Skeletal muscle tissue (tissue), 4 donors: Measurements from ENCODE around the gene MROH2A. TPM values are rescaled to one million over a fixed set of nuclear protein-coding genes. Genes with fewer than 3 reads are reported as not detected.

ENCODE experiments used
- H3K27ac ChIP-seq: one replicate; pipeline ENCODE4 v1.7.0; 2013; ENCODE audit warnings: mild to moderate bottlenecking, low read depth, low read length, inconsistent platforms
- H3K27me3 ChIP-seq, 3 donors: one replicate each; pipeline ENCODE4 v1.7.0; 2013; ENCODE audit warnings: low read length in 3 of 3; ENCODE audit not compliant: control insufficient read depth in 3 of 3, insufficient read depth in 3 of 3
- H3K36me3 ChIP-seq, 3 donors: one replicate each; pipeline ENCODE4 v1.7.0; 2013; ENCODE audit warnings: low read length in 3 of 3; ENCODE audit not compliant: control insufficient read depth in 3 of 3, insufficient read depth in 3 of 3
- H3K4me1 ChIP-seq, 3 donors: one replicate each; pipeline ENCODE4 v1.7.0; 2013; ENCODE audit warnings: low read length in 3 of 3, mild to moderate bottlenecking in 3 of 3; ENCODE audit not compliant: control insufficient read depth in 3 of 3, insufficient read depth in 3 of 3
- H3K4me3 ChIP-seq, 3 donors: one replicate each; pipeline ENCODE4 v1.7.0; 2013; ENCODE audit warnings: low read length in 3 of 3
- H3K9ac ChIP-seq, 3 donors: one replicate each; pipeline ENCODE4 v1.7.0; 2013; ENCODE audit warnings: low read length in 3 of 3, mild to moderate bottlenecking in 3 of 3, moderate library complexity in 2 of 3, low read depth in 1 of 3
- H3K9me3 ChIP-seq, 3 donors: one replicate each; pipeline ENCODE4 v1.7.0; 2013; ENCODE audit warnings: low read length in 3 of 3; ENCODE audit not compliant: control insufficient read depth in 3 of 3
- total RNA-seq: library from RNA; depleted of rRNA; stranded (reverse); fragments of >200 nt; gene quantifications from one replicate; pipeline ENCODE4 v1.2.3, GENCODE V29; 2014
- donor health status: Osteomylitis.

MROH2A gene
- total RNA-seq, 1 donor from 2014 or later, result not detected

- H3K4me3 ChIP-seq, result no peak overlapping the region
- H3K9me3 ChIP-seq, result no peaks in the 10 kb centered on the region
- no peak overlapping the region for H3K27ac ChIP-seq
- H3K36me3 ChIP-seq, result no peaks in the 10 kb centered on the region
- H3K9ac ChIP-seq, result no peak overlapping the region
- no peaks in the 10 kb centered on the region for H3K4me1 ChIP-seq
- peaks cover 0 to 9% (median 4%) of the 10 kb centered on the region in 3 donors for H3K27me3 ChIP-seq
These were observed 21.0 kb downstream of the MROH2A start for GRCh38 chr2:233799087-233799665.

DNA sequence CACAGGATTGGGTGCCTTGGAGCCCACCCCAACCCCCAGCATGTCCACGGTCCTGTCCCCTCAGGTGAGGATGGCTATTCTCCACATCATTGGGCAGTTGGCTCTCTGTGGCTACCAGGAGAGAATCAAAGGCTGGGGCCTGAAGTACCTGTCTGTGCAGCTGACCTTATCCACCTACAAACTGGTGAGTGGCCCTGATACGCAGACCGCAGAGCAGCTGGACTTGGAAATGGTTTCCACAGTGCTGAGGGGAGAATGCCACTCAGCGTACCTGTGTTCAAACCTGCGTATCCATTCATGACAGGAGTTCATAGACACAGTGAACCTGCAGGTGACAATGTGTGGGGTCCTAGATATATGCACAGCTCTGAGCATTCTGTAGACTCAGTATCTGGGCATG is 21.6 kb downstream of the MROH2A start:
- H3K4me1 ChIP-seq, result no peaks in the 10 kb centered on the region
- H3K9ac ChIP-seq, result no peak overlapping the region
- H3K9me3 ChIP-seq, result no peaks in the 10 kb centered on the region
- no peak overlapping the region for H3K4me3 ChIP-seq
- peaks cover 0 to 9% (median 8%) of the 10 kb centered on the region in 3 donors for H3K27me3 ChIP-seq
- H3K27ac ChIP-seq, result no peak overlapping the region
- no peaks in the 10 kb centered on the region for H3K36me3 ChIP-seq

DNA sequence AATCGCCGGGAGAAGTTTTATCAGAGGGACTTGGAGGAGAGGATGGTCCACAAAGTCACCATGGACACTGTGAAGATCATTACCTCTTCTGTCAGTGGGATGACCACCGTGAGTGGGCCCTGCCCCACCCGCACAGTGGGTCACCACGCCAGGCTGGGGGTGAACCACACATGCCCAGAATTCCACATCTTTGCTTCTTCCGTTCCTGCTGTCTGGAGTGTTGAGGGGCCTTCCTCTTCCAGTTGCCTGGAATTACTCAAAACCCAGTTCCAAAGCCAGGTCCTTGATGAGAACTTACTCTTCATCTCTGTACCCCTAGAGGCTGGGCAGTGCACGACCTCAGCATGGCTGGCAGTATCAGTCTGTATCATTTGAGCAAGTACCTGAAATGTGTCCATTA is 22.1 kb downstream of the MROH2A start:
- no peak overlapping the region for H3K9ac ChIP-seq
- peaks cover 0 to 9% (median 9%) of the 10 kb centered on the region in 3 donors for H3K27me3 ChIP-seq
- no peaks in the 10 kb centered on the region for H3K4me1 ChIP-seq
- no peak overlapping the region for H3K4me3 ChIP-seq
- no peaks in the 10 kb centered on the region for H3K9me3 ChIP-seq
- no peaks in the 10 kb centered on the region for H3K36me3 ChIP-seq
- no peak overlapping the region for H3K27ac ChIP-seq

DNA sequence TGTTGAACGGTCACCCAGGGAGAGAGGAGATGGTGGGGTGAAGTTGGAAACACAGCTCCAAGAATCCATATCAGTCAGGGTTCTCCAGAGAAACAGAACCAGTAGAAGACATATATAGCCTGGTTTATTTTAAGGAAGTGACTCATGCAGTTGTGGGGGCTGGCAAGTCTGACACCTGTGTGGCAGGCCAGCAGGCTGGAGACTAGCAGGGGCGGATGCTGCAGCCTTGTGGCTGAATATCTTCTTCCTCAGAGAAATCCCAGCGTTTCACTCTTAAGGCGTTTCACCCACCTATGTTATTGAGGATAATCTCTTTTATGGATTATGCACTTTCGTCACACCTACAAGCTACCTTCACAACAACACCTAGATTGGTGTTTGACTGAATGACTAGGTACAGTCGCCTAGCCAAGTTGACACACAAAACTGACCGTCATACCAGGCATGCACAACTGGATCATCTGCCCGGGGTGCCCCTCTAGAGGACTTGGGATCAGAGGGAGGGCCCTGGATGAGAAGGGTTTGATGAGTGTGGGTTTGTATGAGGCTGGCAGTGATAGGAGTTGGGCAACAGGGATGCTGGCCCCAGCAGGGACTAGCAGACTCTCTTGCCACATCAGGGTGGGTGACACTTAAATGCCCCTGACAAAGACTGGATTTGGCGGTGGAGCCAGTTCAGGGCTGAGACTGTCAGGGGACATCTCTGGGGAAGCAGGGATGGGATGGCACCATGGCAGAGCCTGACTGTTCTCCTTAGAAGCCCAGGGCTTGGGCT is 23.4 kb downstream of the MROH2A start:
- Histone ChIP-seq H3K27me3 (peaks cover 0 to 9% (median 9%) of the 10 kb centered on the region in 3 donors), H3K4me3 (no peak overlapping the region), H3K9me3 (no peaks in the 10 kb centered on the region), H3K4me1 (no peaks in the 10 kb centered on the region), H3K36me3 (no peaks in the 10 kb centered on the region), H3K9ac (no peak overlapping the region), H3K27ac (no peak overlapping the region)

DNA sequence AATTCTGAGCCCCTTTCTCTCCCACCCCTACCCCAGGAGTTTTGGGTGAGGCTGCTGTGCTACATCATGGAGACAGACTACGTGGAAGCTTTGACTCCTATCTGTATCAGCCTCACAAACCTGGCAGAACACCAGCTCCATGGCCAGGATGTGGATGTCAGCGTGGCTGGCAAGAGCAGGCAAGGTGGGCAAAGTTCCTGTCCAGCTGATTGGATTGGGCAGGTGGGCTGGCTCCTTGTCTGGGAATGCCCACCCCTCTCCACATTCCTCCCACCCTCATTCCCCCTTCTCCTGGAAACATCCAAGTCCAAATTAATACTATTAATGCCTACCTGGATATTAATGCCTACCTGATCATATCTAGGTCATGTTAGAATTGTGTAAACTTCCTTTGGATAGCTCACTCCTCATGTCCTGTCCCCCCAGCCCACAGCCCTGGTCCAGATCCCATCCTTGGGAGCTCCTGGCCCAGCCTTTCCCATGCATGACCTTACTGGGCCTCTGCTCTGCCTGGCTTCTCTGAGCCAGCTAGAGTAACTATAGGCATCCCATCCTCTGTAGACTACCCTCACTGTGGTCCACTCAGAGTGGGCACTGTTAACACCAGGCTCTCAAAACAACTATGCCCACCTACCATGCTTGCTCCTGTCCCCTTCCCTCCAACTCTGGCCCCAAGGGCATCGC is 24.1 kb downstream of the MROH2A start:
- no peaks in the 10 kb centered on the region for H3K9me3 ChIP-seq
- peaks cover 0 to 10% (median 9%) of the 10 kb centered on the region in 3 donors for H3K27me3 ChIP-seq
- no peaks in the 10 kb centered on the region for H3K36me3 ChIP-seq
- H3K4me3 ChIP-seq, result no peak overlapping the region
- no peak overlapping the region for H3K9ac ChIP-seq
- H3K27ac ChIP-seq, result no peak overlapping the region
- H3K4me1 ChIP-seq, result no peaks in the 10 kb centered on the region

GRCh38 chr2:233803292-233803911 is 25.3 kb downstream of the MROH2A start:
- Histone ChIP-seq H3K4me3 (no peak overlapping the region), H3K4me1 (no peaks in the 10 kb centered on the region), H3K36me3 (no peaks in the 10 kb centered on the region), H3K27me3 (peaks cover 0 to 22% (median 12%) of the 10 kb centered on the region in 3 donors), H3K9ac (no peak overlapping the region), H3K27ac (no peak overlapping the region), H3K9me3 (no peaks in the 10 kb centered on the region)

- no peaks in the 10 kb centered on the region for H3K9me3 ChIP-seq
- no peak overlapping the region for H3K4me3 ChIP-seq
- no peaks in the 10 kb centered on the region for H3K4me1 ChIP-seq
- no peaks in the 10 kb centered on the region for H3K36me3 ChIP-seq
- peaks cover 0 to 27% (median 13%) of the 10 kb centered on the region in 3 donors for H3K27me3 ChIP-seq
- no peak overlapping the region for H3K9ac ChIP-seq
- H3K27ac ChIP-seq, result no peak overlapping the region
These were observed 25.9 kb downstream of the MROH2A start for GRCh38 chr2:233803994-233804393.

DNA sequence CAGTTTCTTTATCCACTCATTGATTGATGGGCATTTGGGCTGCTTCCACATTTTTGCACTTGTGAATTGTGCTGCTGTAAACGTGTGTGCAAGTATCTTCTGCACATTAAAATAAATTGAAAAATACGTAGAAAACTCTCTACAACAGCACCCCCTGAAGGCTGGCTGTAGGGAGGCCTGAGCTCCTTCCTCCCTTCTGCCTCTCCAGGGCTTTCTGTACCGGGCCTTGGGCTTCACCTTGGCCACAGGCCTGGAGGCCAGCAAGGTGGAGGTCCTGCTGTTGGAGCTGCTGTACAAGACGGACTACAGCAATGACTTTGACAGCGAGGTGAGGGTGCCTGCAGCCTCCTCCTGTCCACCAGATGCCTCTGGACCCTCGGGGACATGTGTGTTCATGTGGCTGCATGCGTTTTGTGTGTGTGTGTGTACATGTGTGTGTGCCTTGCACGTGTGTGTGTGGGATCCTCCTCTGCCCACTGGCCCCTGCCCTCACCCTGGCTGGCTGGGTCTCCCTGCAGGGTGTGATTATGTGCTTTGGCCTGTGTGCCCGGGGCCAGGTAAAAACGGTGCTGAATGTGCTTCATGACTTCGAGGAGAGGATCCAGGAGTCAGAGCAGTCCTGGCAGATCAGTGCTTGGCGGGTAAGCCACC is 29.2 kb downstream of the MROH2A start:
- no peaks in the 10 kb centered on the region for H3K36me3 ChIP-seq
- H3K27me3 ChIP-seq, result peaks cover 0 to 27% (median 12%) of the 10 kb centered on the region in 3 donors
- no peak overlapping the region for H3K4me3 ChIP-seq
- no peaks in the 10 kb centered on the region for H3K9me3 ChIP-seq
- H3K27ac ChIP-seq, result no peak overlapping the region
- no peak overlapping the region for H3K9ac ChIP-seq
- no peaks in the 10 kb centered on the region for H3K4me1 ChIP-seq

- H3K36me3 ChIP-seq, result no peaks in the 10 kb centered on the region
- no peak overlapping the region for H3K4me3 ChIP-seq
- H3K27ac ChIP-seq, result no peak overlapping the region
- H3K27me3 ChIP-seq, result peaks cover 0 to 27% (median 8%) of the 10 kb centered on the region in 3 donors
- no peak overlapping the region for H3K9ac ChIP-seq
- H3K9me3 ChIP-seq, result no peaks in the 10 kb centered on the region
- no peaks in the 10 kb centered on the region for H3K4me1 ChIP-seq
These were observed 30.1 kb downstream of the MROH2A start for GRCh38 chr2:233807966-233808935.
